Measurements from ENCODE around the gene EFNA5.
"Not testable (repeated sequence)": the region's sequence is repeated elsewhere in the genome, so short reads cannot be mapped to it uniquely, and the experiment has no call there.

Gene EFNA5

GRCh38 chr5:107365320-107366109, 305.2 kb downstream of the EFNA5 start:
- DNase-seq (ENCODE audit: low spot score), result no peak

- DNase-seq (ENCODE audit: low spot score), result no peak
Observed at GRCh38 chr5:107364443-107365319, 306.1 kb downstream of the EFNA5 start.

- DNase-seq (ENCODE audit: low spot score), result no peak
Observed at GRCh38 chr5:107363768-107364167, 307.0 kb downstream of the EFNA5 start.

- DNase-seq (ENCODE audit: low spot score), result no peak
Observed at GRCh38 chr5:107361945-107362344, 308.8 kb downstream of the EFNA5 start.

- no peak for DNase-seq (ENCODE audit: low spot score)
Observed at GRCh38 chr5:107359916-107360234, 310.9 kb downstream of the EFNA5 start.

- no peak for DNase-seq (ENCODE audit: low spot score)
Observed at GRCh38 chr5:107359033-107359915, 311.5 kb downstream of the EFNA5 start.

- DNase-seq (ENCODE audit: low spot score), result no peak
Observed at GRCh38 chr5:107356891-107357290, 313.8 kb downstream of the EFNA5 start.

- no peak for DNase-seq (ENCODE audit: low spot score)
Observed at GRCh38 chr5:107352576-107352975, 318.2 kb downstream of the EFNA5 start.

- not testable (repeated sequence) for DNase-seq (ENCODE audit: low spot score)
Observed at GRCh38 chr5:107346580-107346979, 324.2 kb downstream of the EFNA5 start.

GRCh38 chr5:107342371-107342770, 328.4 kb downstream of the EFNA5 start:
- no peak for DNase-seq (ENCODE audit: low spot score)

GRCh38 chr5:107341376-107342084, 329.2 kb downstream of the EFNA5 start:
- DNase-seq (ENCODE audit: low spot score), result no peak

- no peak for DNase-seq (ENCODE audit: low spot score)
Observed at GRCh38 chr5:107340631-107341030, 330.1 kb downstream of the EFNA5 start.

- no peak for DNase-seq (ENCODE audit: low spot score)
Observed at GRCh38 chr5:107338335-107338734, 332.4 kb downstream of the EFNA5 start.

GRCh38 chr5:107337281-107337680, 333.5 kb downstream of the EFNA5 start:
- DNase-seq (ENCODE audit: low spot score), result no peak

GRCh38 chr5:107331882-107332281, 338.9 kb downstream of the EFNA5 start:
- no peak for DNase-seq (ENCODE audit: low spot score)

GRCh38 chr5:107331312-107331711, 339.4 kb downstream of the EFNA5 start:
- no peak for DNase-seq (ENCODE audit: low spot score)

GRCh38 chr5:107330903-107331302, 339.8 kb downstream of the EFNA5 start:
- no peak for DNase-seq (ENCODE audit: low spot score)

- no peak for DNase-seq (ENCODE audit: low spot score)
Observed at GRCh38 chr5:107329850-107330249, 340.9 kb downstream of the EFNA5 start.
